ENCODE data around the gene KCNAB1.

The KCNAB1 gene

GRCh38 chr3:156377718-156378117, 257.3 kb downstream of the KCNAB1 start:
- no peak for DNase-seq

DNA sequence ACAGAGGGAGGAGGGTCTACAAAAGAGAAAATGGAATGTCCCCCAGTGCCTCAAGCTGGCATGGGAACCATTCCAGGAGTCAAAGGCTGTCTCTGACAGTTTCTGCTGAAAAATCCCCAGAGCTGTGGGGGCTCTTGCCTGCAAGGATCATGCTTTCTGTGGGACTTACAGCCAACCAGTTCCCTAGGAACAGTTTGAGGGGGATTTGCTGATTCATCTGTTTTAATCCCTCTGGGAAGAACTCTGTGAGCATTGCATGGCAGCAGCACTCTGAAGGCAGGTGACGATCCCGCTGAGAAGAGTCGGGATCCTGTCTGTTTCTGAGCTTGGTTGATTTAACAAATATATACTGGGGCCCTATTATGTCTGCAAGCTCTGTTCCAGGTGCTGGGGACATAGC, 258.5 kb downstream of the KCNAB1 start:
- no peak for DNase-seq

DNA sequence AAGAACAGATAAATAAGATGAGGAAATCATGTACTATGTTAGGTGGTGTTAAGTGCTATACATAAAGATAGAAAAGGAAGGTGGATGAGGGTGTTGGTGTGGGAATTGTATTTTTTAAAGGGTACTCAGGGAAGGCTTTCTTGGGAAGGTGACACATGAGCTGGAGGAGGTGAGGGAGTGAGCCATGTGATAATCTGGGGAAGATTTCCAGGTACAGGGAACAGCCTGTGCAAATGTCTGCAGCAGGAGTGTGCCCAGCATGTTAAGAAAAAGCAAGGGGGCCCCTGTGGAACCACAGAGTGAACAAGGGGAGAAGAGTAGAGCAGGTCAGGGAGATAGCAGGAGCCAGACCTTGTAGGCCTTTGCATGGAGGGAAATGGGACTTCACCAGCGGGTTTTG, 258.9 kb downstream of the KCNAB1 start:
- DNase-seq = no peak

DNA sequence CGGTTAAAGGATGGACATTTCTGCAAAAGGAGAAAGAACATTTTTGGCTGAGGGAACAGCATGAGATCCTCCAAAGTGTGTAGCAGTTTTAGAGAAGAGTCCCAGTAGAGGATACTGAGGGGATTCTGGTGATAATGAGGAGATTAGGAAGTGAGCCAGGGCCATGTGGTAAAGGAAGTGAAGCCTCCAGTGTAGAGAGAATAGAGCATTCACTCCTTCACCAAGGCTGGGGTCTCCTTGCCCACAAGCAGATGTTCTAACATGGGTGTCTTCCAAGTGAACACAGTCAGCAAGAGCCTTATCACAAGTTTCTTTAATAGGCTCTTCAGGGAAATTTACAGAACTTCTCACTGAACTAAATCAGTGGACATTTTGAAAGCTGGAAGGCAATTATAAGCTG, 260.9 kb downstream of the KCNAB1 start:
- no peak for DNase-seq

DNA sequence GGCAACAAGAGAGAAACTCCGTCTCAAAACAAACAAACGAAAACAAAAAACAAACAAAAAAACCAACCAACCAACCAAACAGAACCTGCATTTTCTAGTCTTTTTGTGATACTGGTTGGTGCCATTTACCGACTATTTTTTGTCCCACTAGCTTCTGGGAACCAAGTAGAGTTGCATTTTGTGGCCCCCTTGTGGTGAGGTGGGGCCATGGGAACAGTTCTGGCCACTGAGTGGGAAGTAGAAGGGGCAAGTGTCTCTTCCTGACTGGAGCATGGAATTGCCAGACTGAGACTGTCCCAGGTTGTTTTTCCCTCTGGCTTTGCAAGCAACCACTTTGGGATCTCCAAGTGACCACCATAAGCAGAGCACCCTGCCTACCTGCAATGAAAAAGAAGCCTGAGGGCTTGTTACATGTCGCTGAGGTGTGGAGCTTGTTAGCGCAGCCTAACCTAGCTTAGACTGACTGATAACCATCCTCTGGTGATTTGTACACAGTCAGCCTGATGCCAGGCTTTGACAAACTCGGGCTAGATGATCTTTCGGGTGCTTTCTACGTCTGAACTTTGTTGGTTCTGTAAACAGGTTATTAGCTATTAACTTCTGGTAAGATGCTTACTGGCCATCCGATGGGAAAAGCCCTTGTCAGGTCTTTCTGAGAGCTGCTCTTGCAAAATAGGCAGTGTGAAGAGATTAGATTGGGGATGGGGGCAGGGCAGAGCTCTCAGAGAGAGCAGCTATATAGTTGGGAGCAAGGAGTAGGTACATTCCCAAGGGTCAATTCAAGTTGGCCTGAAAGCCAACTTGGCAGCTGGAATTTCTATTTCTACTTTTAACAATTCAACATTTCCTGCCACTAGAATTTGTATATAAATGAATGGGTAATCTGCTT, 262.3 kb downstream of the KCNAB1 start:
- DNase-seq = peak; percentile 50

- no peak for DNase-seq
These were observed 263.2 kb downstream of the KCNAB1 start for GRCh38 chr3:156383441-156384025.

DNA sequence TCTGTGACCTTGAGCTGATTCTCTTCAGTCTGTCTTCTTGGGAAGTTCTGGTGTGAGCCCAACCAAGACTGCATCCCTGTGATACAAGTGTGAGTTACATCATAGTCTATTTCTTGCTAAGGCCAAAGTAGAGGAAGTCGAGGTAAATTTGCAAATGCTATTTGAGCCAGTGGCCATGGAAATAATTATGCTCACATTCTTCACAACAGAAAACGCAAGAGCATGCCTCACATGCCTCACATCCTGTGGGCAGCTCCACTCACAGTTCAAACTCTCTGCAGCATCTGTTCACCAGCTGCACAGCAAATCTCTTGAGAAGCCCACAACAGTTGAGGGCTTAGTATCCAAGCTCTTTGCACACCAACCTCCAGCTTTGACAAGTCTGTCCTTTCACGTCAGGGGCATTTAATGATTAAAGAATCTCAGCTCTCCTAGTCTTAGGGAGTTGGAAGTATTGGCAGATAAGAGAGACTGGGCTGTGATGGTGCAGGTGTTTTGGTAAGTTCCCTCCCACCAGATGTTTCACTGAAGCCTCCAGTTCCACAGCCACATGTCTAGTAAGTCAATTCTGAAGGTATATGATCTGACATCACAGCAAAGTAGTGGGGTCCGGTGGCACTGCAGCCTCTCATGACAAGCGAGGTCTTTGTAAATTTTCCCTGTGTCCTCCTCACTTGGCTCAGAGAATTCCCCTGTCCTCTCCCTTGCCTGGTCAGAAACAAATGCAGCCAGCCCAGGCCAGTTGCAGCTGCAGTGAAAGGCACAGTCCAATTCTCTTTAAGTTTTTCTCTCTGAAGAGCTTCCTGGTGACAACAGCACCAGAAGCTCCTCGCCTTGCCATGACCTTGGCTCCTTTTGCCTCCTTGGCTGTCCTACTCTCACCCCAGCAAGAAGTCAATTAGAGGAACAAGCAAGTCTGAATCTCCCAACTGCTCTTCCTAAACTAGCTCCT, 268.4 kb downstream of the KCNAB1 start:
- peak; percentile 3 for DNase-seq

DNA sequence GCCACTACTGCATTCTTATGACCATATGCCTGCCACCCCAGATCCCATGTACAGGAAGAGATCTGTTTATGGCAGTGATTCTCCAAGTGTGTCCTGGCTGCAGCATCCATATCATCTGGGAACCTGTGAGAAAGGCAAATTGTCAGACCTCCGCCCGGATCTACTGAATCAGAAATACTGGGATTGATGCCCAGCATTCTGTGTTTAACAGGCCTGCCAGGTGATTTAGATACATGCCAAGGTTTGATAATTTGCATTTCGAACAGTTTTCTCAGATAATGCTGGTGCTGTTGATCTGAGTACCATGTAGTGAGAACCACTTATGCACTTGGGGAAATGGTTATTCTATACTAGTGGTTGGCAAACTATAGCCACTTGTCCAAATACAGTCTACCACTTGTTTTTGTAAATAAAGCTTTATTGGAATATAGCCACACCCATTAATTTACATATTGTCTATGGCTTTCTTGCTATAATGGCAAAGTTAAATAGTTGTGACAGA, 269.1 kb downstream of the KCNAB1 start:
- no peak for DNase-seq

DNA sequence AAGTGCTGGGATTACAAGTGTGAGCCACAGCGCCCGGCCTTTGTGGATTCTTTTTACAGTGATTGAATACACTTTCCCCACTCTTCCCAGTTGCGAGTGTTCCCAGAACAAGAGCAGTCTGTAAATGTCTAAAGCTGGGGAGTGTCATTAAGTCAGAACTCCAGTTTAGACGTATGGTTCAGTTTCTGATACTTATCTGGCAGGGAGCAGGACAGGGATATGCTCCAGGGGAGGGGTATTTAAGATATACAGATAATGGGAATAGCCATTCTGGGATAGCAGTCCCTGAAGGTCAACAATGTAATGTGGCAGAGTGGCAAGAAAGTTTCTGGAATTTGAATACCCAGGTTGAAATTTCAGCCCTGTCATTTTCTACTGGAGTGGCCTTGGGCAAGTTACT, 270.5 kb downstream of the KCNAB1 start:
- no peak for DNase-seq

DNA sequence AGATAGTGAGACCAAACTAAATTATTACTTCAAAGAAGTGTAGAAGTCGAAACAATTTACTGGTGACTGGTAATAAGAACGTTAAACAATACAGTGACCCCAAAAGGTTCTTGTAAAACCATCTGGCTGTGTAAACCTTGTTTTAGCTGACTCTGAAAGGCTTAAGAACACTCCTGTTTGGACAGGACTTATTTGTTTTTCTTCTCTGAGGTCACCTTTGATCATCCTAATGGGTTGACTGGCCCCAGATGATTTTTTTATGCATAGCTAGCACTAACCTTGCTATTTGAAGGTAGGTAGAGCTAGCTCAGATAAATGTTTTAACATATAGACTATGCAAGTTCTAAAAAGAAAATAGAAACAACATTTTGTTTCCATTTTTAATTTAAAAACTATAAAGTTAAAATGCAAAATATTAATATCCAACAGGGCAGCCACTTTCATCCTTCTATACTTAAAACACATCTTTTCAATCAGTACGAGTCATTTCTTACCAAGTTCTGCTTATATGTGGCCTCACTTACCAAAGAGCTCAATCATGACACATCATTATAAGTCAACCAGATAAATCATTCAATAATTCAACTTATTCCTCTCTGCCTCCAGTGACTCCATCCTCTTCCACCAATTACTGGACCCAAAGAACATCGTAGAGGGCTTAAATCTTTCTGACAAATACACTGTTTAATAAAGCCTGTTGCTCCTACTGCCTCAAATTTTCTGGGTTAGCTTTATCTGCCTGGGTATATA, 275.8 kb downstream of the KCNAB1 start:
- no peak for DNase-seq

- no peak for DNase-seq
These were observed 276.5 kb downstream of the KCNAB1 start for GRCh38 chr3:156396851-156397250.

DNA sequence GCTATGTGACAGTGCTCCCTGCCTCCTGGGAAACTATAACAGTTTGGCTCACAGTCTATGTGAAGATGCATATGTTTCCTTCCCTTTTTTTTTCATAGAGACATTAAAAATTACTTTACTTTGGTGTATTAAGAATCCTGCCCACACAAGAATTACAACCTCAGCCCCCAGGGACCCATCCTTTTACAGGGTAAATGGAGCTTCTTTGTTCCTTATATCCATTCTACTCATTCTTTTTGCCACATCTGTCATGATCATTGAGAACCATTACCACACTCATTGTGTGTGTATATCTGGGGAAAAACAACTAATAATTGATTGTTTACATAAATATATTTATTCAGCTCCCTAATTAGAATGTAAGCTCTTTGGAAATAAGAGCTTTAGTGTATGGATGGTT, 277.2 kb downstream of the KCNAB1 start:
- no peak for DNase-seq

GRCh38 chr3:156400062-156400461, 279.7 kb downstream of the KCNAB1 start:
- DNase-seq = no peak

GRCh38 chr3:156400735-156401134, 280.4 kb downstream of the KCNAB1 start:
- no peak for DNase-seq

GRCh38 chr3:156404217-156404616, 283.8 kb downstream of the KCNAB1 start:
- DNase-seq = no peak

- no peak for DNase-seq
These were observed 286.0 kb downstream of the KCNAB1 start for GRCh38 chr3:156406393-156406792.

DNA sequence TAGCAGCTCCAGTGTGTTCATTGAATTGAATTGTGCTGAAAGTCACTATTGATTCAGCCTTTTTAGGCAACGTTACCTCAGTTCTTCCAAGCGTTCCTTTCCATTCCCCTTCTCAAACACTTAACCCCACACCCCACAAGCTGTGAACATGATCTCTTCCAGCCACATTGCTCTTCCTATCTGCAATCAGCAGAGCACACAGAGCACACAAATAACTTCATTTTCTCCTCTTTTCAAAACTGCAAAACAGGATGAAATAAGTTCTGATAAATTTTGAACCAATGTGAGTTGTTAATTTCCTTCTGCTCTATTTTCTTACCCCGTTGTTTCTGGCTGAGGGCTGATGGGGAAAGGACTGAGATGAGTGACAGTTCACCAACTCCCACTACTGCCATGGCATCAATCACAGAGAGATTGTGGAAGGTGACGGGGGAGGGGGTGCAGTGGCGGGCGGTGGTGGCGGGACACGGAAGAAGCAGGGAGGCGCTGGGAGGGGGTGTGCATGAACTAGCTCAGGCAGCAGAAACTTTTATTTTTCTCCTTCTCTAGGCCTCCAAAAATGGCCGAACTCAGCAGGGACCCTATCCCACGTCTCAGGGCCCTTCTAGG, 287.3 kb downstream of the KCNAB1 start:
- DNase-seq = no peak

DNA sequence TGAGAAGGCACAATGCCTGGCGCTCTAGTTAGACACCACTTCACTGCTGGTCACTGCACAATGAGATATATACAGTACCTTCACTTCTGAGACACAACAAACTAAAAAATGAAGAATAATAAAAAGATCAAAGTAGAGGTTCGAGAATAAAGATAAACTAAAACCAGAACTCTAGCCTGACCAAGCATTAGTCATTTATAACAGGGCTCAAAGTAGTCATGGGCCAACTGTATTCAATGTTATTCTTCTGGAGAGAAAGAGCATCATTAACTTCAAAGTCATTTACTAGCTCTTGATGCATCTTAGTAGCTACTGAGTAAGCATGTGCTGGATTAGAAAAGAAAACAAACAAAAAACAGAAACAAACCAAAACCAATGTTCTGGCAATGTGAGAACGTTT, 289.3 kb downstream of the KCNAB1 start:
- no peak for DNase-seq

GRCh38 chr3:156412600-156412999, 292.2 kb downstream of the KCNAB1 start:
- no peak for DNase-seq

GRCh38 chr3:156413293-156413892, 293.0 kb downstream of the KCNAB1 start:
- DNase-seq = no peak

DNA sequence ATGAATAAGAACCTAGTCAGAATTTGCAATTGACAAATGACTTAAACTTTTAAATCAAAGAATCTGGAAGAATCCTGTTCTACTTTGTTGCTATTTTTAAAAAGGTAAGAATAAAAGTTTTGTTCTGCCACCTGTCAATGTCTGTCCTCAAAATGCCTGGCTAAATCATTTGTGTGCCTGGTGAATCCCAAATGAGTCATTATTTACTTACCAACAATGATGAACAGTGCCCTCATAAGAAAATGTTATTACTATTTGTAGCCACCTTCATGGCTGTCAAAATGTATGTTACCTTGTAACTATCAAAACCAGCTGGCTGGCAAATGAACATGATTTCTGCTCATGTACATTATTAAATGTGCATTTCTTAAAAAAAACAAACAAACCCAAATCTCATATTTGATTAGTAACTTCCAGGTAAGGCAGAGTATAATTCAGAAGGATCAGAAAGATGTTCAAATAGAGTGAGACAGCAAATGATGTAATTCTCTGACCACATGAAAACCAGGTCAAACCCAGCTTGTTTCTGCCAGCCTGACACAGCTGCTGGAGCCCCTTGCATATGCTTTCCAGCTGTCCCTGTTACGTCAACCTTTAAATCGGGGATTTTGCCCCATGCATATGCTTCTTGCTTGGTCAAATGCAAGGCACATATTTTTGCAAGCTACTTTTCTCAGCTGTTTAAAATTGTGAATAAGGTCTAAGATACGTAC, 296.6 kb downstream of the KCNAB1 start:
- no peak for DNase-seq

Measured in inflammatory macrophage treated with lipopolysaccharide for 4 hours (primary cell).